Inferior parietal cortex (tissue), 1 donor: ENCODE results near the gene PLD3.
A peak's percentile ranks its signal among the peaks of the same experiment; 100 is the strongest.

Source experiments
- DNase-seq: peaks from one replicate; pipeline ENCODE4 v3.0.0-alpha.2; 2016; ENCODE audit errors: extremely low spot score

Gene PLD3

DNA sequence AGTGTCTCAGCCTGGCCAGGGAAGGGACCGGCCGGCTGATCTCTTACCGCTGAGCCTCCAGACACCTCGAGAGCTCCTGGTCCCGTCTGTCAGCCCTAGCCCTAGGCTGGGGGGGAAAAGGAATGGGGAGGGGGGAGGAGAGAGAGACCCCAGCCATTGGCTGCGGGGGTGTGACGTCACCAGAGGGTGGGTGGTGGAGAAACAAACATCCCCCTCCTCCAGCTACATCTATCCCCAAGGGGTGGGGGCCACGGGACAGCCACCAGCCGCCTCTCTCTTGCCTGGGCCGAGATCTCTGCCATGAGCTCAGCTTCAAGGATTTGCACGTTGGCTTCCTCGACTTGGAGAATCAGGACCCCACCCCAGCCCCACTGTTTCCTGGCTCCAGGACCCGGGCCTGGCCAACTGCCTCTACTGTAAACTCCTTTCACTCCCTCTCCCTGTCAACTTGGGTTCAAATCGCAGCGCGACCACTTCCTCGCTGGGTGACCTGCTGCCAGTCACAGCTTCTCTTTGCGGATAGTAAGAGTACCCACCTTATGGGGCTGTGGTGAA lies 64.9 kb downstream of the PLD3 start, which contains the start of gene PRX:
Gene PRX (minus strand): TSS at position 88 of the 555 bp plus-strand sequence. CDS start 5,446 bp downstream, outside the sequence.
- DNase-seq = no peak

DNA sequence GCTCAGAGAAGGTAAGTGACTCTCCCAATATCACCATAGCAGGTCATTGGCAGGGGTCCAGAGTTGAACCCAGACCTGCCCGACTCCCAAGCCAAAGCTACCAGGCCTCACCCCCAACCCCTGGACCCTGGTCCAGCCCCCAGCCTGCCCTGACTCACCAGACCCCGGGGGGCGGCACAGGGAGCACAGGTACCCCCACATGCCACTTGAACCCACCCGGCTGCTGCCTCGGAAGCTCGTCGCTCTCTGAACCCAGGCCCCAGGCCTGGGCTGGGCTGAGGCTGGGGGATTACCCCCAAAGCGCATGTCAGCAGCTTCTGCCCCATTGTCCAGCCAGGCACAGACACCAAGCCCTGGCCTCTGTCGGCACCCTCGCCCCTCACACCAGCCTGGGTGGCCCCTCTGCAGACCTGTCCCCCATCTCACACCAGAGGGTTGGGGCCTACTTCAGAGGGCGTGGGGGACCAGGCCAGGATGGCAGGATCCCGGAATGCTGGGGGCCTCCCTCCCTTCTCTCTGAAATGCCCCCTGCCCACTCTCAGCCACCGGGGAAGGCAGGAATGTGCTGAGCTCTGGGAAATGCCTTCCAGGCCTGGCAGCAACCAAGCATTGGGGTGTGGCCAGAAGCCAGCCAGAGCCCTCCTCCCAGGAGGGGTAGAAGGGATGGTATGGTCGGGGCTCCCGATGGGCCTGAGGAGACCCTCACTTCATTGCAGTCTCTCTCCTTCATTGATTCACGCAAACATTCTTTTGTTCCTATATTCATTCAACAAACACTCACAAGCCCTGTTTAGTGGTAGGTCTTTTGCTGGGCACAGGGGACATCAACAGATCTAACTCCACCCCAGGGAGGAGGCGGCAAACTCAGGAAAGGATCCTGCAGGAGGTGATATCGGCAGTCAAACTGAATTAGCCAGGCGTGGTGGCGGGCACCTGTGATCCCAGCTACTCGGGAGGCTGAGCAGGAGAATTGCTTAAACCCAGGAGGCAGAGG lies 66.3 kb downstream of the PLD3 start:
- no peak for DNase-seq

DNA sequence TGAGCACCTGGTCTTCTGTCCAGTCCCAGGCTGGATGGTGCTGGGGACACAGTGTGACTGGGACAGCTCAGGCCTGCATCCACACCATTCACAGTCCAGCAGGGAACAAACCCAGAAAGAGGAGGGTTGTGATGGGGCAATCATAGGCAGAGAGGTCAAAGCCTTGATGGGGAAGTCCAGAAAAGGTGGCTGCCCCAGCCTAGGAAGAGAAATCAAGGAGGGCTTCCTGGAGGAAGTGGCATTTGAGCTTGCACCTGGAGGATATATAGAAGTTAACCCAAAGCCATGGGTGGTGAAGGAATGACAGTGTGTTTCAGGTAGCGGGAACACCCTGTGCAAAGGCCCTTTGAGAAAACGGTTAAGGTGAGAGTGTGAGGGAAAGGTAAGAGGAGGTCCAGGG lies 67.3 kb downstream of the PLD3 start:
- no peak for DNase-seq

GRCh38 chr19:40416918-40417642 lies 68.6 kb downstream of the PLD3 start:
- peak; percentile 5 for DNase-seq

GRCh38 chr19:40417643-40417981 lies 69.1 kb downstream of the PLD3 start:
- no peak for DNase-seq

GRCh38 chr19:40418040-40418439 lies 69.5 kb downstream of the PLD3 start:
- DNase-seq = no peak

- no peak for DNase-seq
Observed at GRCh38 chr19:40419066-40419612, 70.6 kb downstream of the PLD3 start.

DNA sequence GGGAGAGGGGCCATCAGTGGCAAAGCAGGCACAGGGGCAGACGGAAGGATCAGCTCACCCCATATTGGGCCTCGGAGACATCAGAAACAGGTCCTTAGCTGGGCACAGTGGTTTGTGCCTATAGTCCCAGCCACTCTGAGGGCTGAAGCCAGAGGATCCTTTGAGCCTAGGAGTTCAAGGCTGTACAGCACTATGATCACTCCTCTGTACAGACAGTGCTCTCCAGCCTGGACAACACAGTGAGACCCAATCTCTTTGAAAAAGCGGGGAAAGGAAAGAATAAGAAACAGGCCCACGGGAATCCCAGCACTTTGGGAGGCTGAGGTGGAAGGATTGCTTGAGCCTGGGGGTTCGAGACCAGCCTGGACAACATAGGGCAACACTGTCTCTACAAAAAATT lies 71.3 kb downstream of the PLD3 start:
- DNase-seq = no peak

DNA sequence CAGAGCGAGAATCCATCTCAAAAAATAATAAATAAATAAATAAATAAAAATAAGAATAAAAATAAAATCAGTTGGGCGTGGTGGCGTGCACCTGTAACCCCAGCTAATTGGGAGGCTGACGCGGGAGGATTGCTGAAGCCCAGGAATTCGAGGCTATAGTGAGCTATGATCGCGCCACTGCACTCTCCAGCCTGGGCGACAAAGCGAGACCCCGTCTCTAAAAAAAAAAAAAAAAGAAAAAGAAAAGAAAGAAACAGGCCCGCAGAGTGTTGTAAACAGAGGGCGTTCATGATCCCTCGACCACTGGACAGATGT lies 71.9 kb downstream of the PLD3 start:
- no peak for DNase-seq

GRCh38 chr19:40420766-40421765 lies 72.6 kb downstream of the PLD3 start:
- DNase-seq = peak; percentile 80

DNA sequence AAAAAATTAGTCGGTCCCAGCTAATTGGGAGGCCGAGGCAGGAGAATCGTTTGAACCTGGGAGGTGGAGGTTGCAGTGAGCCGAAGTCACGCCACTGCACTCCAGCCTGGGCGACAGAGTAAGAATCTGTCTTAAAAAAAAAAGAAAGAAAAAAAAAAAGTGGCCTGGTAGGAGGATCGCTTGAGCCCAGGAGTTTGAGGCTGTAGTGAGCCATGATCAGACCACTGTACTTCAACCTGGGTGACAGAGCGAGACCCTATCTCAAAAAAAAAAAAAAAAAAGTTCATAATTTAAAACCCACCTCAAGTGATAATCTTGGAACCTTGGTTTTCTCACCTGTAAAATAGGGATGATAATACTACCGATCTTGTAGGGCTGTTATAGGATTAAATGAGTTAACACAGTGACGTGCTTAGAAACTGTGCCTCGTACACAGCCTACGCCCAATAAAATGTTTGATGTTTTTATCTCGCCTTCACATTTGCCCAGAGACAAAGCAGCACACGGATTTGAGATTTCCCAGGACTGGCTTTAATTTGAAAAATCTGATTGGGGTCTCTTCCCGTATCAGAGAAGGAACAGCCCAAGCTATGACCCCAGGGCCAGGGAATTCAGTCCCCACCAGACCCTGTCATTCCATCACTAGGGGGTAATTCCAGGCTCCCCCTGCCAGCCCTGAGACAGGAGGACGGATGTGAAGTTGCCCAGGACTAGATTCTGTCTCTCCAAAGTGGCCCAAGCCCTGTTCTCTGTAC lies 73.7 kb downstream of the PLD3 start:
- no peak for DNase-seq

DNA sequence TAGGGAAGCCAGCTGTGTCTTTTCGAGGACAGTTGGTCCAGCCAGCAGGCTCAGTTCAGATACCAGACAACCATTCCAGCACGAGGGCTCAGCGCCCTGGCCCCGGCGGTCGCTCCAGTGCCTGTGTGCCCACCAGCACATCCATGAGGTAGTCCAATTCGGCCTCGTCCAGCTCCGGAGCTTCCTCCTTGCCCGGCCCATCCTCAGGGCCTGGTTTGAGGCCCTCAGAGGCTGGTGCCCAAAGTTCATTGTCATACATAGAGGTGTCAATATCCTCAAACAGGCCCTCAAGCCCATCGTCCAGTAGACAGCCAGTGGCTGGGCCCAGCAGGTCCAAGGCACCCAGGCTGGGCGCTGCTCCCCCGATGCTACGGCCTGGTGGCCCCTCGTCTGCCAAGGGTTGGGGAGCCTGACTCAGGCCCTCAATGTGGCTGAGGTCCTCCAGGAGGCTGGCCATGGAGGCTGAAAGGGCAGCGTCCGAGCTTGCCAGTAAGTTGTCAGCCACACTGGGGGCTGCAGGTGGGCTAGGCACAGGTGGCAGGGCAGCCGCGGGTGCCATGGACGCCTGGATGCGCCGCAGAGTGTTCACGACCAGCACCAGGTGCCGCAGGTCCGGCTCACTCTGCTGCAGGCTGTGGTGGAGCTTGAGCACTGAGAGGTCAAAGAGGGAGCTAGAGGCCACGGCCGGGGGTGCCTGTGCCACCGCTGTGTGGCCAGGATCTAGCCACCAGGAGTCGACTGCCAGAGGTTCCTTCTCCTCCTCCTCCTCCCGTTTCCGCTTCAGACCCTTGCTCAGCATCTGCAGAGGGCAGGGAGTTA lies 74.5 kb downstream of the PLD3 start:
- DNase-seq = no peak

DNA sequence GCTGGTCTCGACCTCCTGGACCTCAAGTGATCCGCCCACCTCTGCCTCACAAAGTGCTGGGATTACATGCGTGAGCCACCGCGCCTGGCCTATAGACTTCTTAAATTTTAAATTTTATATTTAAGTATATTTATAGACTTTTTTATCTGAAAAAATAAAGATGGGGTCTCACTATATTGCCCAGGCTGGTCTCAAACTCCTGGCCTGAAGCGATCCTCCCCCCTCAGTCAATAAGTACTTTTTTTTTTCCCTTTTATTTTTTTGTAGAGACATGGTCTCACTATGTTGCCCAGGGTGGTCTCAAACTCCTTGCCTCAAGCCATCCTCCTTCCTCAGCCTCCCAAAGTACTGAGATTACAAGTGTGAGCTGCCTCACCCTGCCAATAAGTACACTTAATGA lies 75.4 kb downstream of the PLD3 start:
- DNase-seq = no peak

- DNase-seq = peak; percentile 46
Observed at GRCh38 chr19:40424637-40425449, 76.3 kb downstream of the PLD3 start.

DNA sequence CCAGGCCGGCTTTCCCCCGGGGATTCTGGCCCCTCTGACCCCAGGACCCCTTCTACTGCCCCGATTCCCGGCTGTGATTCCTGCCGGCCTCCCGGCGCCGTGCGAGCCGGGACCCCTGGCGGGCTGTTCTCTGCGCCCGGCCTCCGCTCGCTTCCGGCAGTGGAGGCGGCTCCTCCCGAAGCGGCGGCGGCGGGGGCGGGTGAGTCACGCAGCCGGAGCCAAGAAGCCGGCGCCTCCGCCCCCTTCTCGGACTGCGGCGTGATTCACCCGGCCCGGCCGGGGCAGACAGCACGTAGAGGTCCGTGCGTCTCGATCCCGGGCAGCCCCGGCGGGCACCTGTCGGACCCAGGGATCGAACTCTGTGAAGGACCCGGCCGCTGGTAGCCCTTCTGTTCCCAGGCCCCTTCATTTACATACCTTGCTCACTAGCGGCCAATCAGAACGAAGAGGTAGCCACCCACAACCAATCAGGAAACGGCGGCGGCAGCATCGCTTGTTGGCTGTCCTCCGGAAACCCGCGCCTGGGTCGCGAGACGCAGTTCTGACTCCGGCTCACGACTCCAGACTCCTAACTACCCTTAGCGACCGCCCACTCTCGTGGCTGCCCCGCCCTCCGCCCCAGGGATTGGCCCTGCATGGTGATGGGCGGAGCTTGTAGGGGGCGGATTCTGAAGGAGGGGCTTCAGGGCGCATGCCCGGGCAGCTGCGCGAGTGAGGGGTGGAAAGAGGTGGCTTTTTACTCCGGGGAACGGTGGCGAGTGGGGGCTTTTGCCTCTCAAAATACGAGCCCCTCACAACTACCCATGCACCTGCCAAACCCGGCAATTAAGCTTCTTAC lies 77.2 kb downstream of the PLD3 start, which contains the start of gene SERTAD1:
Gene SERTAD1 (minus strand): TSS at position 543 of the 838 bp plus-strand sequence. CDS start 2,446 bp downstream, outside the sequence.
- peak; percentile 99 for DNase-seq
